Adrenal gland (tissue), 5 donors: ENCODE data around the gene TCAIM.
"Not testable (repeated sequence)": the region's sequence is repeated elsewhere in the genome, so short reads cannot be mapped to it uniquely, and the experiment has no call there.

ENCODE experiments used
- CTCF ChIP-seq, 6 experiments: fragments of 450-650 bp in 4 of 6; fragments of 200-600 bp in 2 of 6; sonication (generic) in 1 of 6; IDR thresholded peaks; 1 replicate in 5 of 6; 2 replicates in 1 of 6; pipeline versions ENCODE4 v1.5.1 to v1.8.0; 2016 to 2021; ENCODE audit warnings: antibody characterized with exemption in 6 of 6, mild to moderate bottlenecking in 2 of 6, moderate library complexity in 1 of 6
- POLR2A ChIP-seq, 2 donors: fragments of 450-650 bp; IDR thresholded peaks; one replicate each; pipeline ENCODE4 v1.6.1; 2017; ENCODE audit warnings: antibody characterized with exemption in 2 of 2, mild to moderate bottlenecking in 2 of 2, moderate library complexity in 1 of 2
- donor health status: DM: no; HTN: no; CAD: no.

- TF ChIP-seq CTCF, POLR2A (IDR thresholded peaks at IDR 0.05): not testable (repeated sequence)
Observed at GRCh38 chr3:44346590-44346989, 8.0 kb downstream of the TCAIM start.
